ENCODE data around the gene CDH12. TPM values are rescaled to one million over a fixed set of nuclear protein-coding genes. Genes with fewer than 3 reads are reported as not detected.

The CDH12 gene
- total RNA-seq, 6 experiments from 2014 or later, result not detected

- TF ChIP-seq CTCF (IDR thresholded peaks at IDR 0.05), result no peak
- Mint-ChIP-seq H3K27ac (no peak overlapping the region), H3K4me1 (ENCODE audit: low read depth) (no peaks in the 10 kb centered on the region), H3K36me3 (ENCODE audit: low read depth) (no peaks in the 10 kb centered on the region), H3K27me3 (ENCODE audit: insufficient read depth) (no peaks in the 10 kb centered on the region; the same call in 1 of the 2 replicates), H3K4me3 (no peak overlapping the region), H3K9me3 (peaks cover 30% of the 10 kb centered on the region)
- DNase-seq, result no peak
Measured at GRCh38 chr5:22693121-22693520, 160.0 kb downstream of the CDH12 start.

DNA sequence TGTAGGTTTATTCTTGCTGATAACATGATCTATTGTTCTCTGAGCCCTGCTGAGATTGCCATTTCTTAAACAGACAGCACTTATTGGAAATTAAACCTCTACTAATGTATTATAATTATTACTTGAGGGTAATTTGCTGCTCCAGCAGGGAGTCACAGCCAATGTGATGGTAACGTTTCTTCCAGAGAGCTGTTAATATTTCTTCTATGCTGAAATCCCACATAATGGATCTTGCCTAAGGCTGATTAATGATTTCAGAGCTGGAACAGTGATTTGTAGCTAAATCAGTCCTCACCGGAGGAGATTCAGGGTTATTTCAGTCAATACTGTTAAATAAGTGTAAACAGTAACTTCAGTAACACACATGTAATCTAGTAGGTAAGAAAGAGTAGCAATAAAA lies 170.1 kb downstream of the CDH12 start:
- no peak for DNase-seq
- no peaks in the 10 kb centered on the region for H3K4me1 Mint-ChIP-seq (ENCODE audit: low read depth)
- TF ChIP-seq CTCF (IDR thresholded peaks at IDR 0.05), result no peak
- H3K9me3 Mint-ChIP-seq, result peaks cover 15% of the 10 kb centered on the region
- H3K27me3 Mint-ChIP-seq (ENCODE audit: insufficient read depth), result no peaks in the 10 kb centered on the region
- no peaks in the 10 kb centered on the region for H3K36me3 Mint-ChIP-seq (ENCODE audit: low read depth)
- H3K27ac Mint-ChIP-seq, result no peak overlapping the region
- H3K4me3 Mint-ChIP-seq, result no peak overlapping the region

DNA sequence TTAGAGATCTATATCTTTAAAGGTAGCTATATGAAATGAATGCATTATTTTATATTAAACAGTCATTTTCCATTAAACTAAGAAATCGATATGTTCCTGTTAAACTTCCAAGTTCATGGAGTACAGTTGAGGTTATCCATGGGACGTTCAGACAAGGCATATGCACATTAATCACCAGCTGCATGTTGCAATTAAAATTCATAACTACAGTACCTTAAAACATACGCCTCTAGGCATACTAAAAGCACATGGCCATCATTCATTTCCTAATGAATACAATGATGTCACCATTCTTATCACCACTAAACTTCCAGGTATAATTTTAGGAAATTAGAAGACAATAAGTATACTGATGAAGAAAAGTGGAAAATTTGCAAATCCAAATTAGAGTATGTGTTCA lies 174.3 kb downstream of the CDH12 start:
- DNase-seq, result no peak
- Mint-ChIP-seq H3K9me3 (peaks cover 15% of the 10 kb centered on the region), H3K4me3 (no peak overlapping the region), H3K27ac (no peak overlapping the region), H3K36me3 (ENCODE audit: low read depth) (no peaks in the 10 kb centered on the region), H3K4me1 (ENCODE audit: low read depth) (no peaks in the 10 kb centered on the region), H3K27me3 (ENCODE audit: insufficient read depth) (no peaks in the 10 kb centered on the region)
- no peak for TF ChIP-seq CTCF (IDR thresholded peaks at IDR 0.05)

- no peaks in the 10 kb centered on the region for H3K27me3 Mint-ChIP-seq (ENCODE audit: insufficient read depth)
- no peaks in the 10 kb centered on the region for H3K36me3 Mint-ChIP-seq (ENCODE audit: low read depth)
- H3K9me3 Mint-ChIP-seq, result peaks cover 36% of the 10 kb centered on the region
- DNase-seq, result no peak
- no peaks in the 10 kb centered on the region for H3K4me1 Mint-ChIP-seq (ENCODE audit: low read depth)
- H3K4me3 Mint-ChIP-seq, result no peak overlapping the region
- TF ChIP-seq CTCF (IDR thresholded peaks at IDR 0.05), result no peak
- H3K27ac Mint-ChIP-seq, result no peak overlapping the region
Measured at GRCh38 chr5:22673131-22673530, 180.0 kb downstream of the CDH12 start.

- no peak for TF ChIP-seq CTCF (IDR thresholded peaks at IDR 0.05)
- Mint-ChIP-seq H3K9me3 (peaks cover 38% of the 10 kb centered on the region), H3K36me3 (ENCODE audit: low read depth) (no peaks in the 10 kb centered on the region)
Measured at GRCh38 chr5:22669345-22669744, 183.8 kb downstream of the CDH12 start.

GRCh38 chr5:22665801-22666200 lies 187.3 kb downstream of the CDH12 start:
- H3K4me1 Mint-ChIP-seq (ENCODE audit: low read depth), result no peaks in the 10 kb centered on the region
- no peak overlapping the region for H3K27ac Mint-ChIP-seq
- H3K9me3 Mint-ChIP-seq, result peaks cover 21% of the 10 kb centered on the region
- no peak for TF ChIP-seq CTCF (IDR thresholded peaks at IDR 0.05)
- no peaks in the 10 kb centered on the region for H3K27me3 Mint-ChIP-seq (ENCODE audit: insufficient read depth)
- DNase-seq, result no peak
- H3K4me3 Mint-ChIP-seq, result no peak overlapping the region
- H3K36me3 Mint-ChIP-seq (ENCODE audit: low read depth), result no peaks in the 10 kb centered on the region

More at GRCh38 chr5:22669345-22669744, 183.8 kb downstream of the CDH12 start:
- Mint-ChIP-seq H3K4me3 (no peak overlapping the region), H3K4me1 (ENCODE audit: low read depth) (no peaks in the 10 kb centered on the region), H3K27me3 (ENCODE audit: insufficient read depth) (no peaks in the 10 kb centered on the region), H3K27ac (no peak overlapping the region)
- no peak for DNase-seq

Data from HFFc6 (cell line).